NCI-H1048 (cell line): ENCODE results near the gene SMOC1.

ENCODE experiments used
- DNase-seq: peaks from one replicate; lab custom pipeline; 2025; lab: John Stamatoyannopoulos, UW

Gene SMOC1

GRCh38 chr14:69879175-69880043 is at the start of gene SMOC1:
Gene SMOC1, plus strand, starts transcription at chr14:69879416. Its CDS starts 263 bp downstream, at chr14:69879679.
- no peak for DNase-seq

- DNase-seq: no peak
Measured at GRCh38 chr14:69838881-69839416, 40.3 kb upstream of the SMOC1 start.

- DNase-seq: no peak
Measured at GRCh38 chr14:69839661-69840060, 39.6 kb upstream of the SMOC1 start.

- DNase-seq: no peak
Measured at GRCh38 chr14:69841656-69842055, 37.6 kb upstream of the SMOC1 start.

- no peak for DNase-seq
Measured at GRCh38 chr14:69842686-69843420, 36.4 kb upstream of the SMOC1 start.

DNA sequence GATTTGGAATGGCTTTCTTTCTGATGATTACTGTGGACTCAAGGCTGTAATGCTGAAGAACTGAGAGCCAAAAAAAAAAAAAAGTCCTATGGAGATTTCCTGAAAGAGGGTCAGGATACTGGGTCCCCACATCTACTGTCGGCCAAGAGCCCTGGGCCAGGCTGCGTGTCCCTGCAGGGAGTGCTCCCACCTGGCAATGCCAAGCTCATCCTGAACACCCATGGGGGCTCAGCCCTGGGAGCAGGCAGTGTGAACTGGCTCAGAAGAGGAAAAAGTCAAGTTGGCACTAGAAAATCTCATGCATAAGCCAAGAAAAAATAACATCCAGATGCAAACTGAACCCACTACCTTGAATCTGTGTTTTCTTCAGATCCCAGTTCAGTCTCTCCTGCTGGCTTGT is 35.0 kb upstream of the SMOC1 start:
- DNase-seq: no peak

- DNase-seq: no peak
Measured at GRCh38 chr14:69845050-69845581, 34.1 kb upstream of the SMOC1 start.

- no peak for DNase-seq
Measured at GRCh38 chr14:69845787-69846186, 33.4 kb upstream of the SMOC1 start.

DNA sequence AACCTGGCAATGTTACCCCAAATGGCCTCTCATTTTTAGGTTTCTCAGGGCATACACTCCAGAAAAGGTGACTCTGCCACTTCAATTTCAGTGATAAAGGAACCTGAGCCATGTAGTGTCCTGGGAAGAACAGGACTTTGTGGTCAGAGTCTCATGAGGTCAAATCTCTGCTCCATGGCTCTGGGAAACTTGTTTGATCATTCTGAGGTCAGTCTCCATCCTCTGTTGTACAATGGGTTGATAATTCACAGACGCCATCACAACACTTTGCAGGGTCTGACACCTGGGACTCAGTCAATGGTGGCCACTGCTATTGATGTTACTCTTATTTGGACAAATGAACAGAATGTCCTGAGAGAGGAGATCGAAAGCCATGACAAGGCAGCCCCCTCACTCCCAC is 31.1 kb upstream of the SMOC1 start:
- no peak for DNase-seq

GRCh38 chr14:69848903-69849391 is 30.3 kb upstream of the SMOC1 start:
- DNase-seq: no peak

DNA sequence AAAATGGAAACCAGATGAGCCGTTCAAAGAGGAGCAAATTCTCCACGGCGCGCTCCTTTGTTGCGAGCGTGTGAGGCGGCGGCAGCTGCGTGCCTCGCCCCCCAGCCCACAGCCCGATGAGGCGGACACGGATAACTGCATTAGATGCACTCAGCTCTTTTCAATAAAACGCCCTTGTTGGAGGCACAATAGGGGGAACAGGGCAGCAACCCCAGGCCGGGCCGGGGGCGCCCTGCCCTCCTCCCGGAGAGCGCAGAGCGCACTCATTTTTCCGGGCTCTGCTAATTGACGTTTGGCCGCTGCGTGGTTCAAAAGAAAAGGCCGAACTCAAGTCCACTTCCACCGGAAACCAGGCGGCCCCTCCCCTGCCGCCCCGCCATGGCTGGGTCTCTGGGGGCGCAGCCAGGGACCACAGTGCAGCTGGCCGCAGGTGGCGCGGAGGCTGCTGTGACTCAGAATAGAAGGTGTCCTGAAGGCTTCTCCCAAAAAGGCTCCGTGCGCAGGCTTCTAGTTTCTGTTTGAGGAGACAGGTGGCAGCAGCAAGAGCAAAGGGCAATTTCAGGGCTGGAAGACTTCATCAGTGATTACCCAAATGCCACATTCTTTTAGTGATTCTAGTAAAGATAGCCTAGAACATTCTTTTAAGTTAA is 29.0 kb upstream of the SMOC1 start:
- no peak for DNase-seq

DNA sequence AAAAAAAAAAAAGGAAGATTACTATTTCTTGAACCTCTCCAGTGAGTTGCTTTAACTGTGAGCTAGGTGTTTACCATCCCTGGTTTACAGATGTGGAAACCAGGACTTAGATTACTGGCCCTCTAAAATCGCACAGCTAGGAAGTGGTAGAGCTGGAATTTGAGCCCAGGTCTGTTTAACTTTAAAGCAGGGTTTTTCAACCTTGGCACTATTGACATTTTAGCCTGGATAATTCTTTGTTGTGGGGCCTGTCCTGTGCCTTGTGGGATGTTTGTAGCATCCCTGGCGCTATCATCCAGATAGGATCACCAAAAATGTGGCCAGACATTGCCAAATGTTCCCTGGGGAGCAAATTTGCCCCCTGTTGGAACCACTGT is 28.5 kb upstream of the SMOC1 start:
- DNase-seq: no peak

DNA sequence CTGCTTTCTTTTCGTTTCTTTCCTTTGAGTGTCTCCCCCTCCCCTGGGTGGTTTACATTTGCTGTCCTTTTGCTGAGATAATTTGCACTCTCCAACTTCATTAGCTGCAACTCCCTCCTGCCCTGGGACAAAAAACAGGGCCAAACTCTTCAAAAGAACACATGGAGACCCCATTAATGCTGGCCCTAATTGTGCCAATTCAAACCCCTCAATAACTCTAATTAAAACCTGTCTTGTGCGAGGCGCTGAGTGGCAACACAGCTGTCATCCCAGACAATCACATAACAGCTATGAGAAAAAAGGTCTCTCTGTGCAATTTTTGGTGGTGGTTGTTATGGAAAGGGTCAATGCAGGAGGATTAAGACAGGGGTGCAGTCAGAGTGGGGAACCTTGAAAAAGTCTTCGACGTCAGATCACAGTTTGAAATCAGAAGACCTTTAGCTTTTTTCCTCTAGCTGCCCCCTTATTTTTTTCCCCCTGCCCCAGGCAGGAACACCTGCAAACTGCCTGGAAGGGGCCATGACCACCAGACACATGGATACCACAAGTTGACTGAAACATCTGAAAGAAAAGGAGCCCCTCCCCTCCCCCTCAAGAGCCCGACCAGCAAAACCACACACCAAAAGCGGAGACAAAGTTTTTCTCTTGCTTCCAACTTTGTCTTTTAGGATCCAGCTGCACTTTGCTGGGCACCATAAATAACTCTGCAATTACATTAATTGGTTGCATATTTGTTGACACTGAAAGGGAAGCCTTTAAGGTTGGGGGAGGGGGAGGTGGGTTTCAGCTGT is 26.5 kb upstream of the SMOC1 start:
- DNase-seq: no peak

DNA sequence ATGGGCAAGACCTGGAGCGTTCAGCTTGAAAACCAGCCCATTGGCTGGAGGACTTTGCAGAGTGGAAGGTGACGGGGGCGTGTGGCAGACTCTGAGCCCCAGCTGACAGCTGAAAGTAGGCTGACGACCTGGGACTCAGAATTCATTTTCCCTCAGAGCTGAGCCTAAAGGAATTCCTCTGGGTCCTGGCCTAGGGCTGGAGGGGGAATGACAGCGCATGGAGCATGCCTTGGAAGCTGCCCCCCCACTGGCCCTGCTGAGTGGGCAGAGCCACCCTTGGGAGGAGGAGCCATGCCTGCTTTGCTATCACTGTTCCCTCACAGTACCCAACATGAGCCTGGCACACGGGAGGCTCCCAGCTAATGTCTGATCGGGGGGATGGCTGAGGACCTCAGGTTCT is 25.4 kb upstream of the SMOC1 start:
- DNase-seq: no peak

DNA sequence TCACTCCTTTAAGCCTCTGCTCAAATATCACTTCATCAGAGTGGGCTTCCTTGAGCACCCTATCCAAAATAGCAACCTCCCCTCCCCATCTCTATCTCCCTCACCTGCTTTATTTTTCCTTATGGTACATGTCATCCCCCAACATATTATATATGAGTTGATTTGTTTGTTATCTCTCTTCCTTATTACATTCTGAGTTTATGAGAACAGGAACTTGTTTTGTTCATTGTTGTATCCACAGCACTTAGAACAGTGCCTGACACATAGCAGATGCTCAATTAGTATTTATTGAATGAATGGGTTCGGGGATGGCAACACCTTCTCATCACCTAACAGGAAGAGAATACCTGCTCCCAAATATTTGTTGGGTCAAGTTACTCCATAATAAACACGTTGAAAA is 24.6 kb upstream of the SMOC1 start:
- DNase-seq: no peak

DNA sequence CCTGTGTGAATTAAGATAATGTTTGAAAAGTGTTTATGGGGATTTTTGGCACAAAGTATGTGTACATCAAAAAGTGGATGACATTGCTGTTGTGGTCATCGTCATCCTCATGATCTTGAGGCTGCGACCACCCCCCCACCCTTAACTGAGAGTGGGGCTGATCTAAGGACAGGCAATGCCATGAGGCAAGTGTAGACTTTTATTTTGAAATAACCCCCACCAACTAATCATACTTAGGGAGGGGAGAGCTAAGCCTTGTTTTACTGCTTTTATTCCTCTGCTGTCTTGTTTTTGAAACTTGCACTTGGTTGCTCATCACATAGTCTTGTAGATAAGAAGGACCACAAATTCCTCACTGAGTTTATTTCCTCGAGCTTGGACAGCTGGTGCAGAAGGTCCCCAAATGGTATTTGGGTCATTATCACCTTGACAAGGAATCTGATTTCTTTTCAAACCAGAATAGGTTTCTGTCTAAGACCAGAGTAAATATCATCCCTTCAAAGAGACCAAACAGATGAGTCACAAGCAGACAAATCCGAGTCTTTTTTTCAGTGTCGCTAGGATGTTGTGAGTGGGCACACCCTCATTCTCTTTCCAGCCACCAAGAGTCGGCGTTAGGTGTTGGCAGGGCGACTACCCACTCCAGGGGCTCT is 23.9 kb upstream of the SMOC1 start:
- DNase-seq: no peak

- no peak for DNase-seq
Measured at GRCh38 chr14:69858801-69859200, 20.4 kb upstream of the SMOC1 start.

DNA sequence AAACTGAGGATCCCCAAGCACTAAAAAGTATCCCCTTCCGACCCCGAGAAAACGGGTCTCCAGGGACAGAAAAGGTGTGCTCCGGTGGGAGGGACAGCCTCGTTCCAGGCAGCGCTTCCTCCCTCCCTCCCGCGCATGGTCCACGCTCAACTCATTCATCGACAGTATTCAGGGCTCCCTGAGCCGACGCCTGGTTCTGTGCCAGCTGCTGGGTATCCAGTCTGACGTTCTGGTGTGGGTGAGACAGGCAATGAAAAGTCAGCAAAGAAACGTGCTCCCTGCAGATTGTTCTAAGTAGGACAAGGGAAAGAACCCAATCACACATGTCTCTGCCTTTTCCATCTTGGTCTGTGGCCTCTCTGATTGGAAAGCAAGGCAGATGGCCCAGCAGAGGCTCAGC is 19.6 kb upstream of the SMOC1 start:
- DNase-seq: no peak

- no peak for DNase-seq
Measured at GRCh38 chr14:69860221-69860620, 19.0 kb upstream of the SMOC1 start.

DNA sequence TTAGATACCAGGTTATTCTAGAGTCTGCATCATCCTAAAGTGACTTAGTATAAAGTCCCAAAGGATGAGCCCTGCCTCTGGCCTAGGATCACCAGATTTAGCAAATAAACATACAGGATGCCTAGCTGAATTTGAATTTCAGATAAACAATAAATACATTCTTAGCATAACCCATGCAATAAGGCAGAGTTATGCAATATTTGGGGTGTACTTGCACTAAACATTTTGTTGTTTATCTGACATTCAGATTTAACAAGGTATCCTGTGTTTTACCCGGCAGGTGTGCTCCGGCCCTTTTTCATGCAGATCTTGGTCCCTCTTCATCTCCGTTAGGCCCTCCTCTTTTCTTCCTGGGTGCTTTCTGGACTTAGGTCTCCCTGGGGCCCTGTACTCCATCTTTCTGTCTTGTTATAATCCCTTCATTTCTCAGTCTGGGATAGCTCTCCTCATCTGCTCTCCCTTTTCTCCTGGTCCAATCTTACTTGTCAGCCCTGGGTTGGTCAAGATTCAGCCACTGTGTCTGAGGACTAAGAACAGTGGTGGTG is 18.1 kb upstream of the SMOC1 start:
- no peak for DNase-seq

DNA sequence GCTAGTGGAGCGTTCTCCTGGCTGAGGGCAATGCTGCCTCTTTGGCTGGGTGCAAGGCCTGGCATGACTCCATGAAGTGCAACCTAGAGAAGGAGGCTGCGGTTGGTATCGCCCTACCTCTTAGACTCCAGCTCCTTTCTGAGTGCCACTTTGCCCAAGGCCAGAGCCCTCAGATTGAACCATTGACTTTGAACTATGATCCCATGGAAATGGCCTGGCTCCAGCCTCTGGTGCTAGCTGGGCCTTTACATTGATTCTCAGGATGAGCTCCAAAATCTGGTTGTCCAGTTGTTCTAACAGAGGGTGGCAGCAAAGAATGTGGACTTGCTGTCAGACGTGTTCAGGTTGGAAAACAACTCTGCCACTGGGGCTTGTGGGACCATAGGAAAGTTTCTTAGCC is 16.1 kb upstream of the SMOC1 start:
- DNase-seq: no peak
